SK-N-SH (cell line): ENCODE measurements around the gene ANKS1B. TPM values are rescaled to one million over a fixed set of nuclear protein-coding genes. Genes with fewer than 3 reads are reported as not detected.

ENCODE experiments used
- CTCF ChIA-PET: fragments of 300-600, 350-600 bp; formaldehyde crosslinking; extraction: SDS; loops from one replicate; lab custom pipeline; 2021; lab: Yijun Ruan, JAX
- POLR2A ChIA-PET: fragments of 350-600 bp; sonication (Branson Sonifier 250); formaldehyde crosslinking; extraction: SDS; loops from one replicate; lab custom pipeline; 2020; ENCODE audit warnings: antibody characterized with exemption, inconsistent platforms; lab: Yijun Ruan, JAX
- DNase-seq: peaks from one replicate; pipeline ENCODE4 v3.0.0; 2012
- H2AFZ ChIP-seq: fragments of 200-600 bp; sonication (generic); 2 replicates; pipeline ENCODE4 v1.8.1; 2016; ENCODE audit warnings: antibody characterized with exemption, mild to moderate bottlenecking, low read depth
- H3F3A ChIP-seq: fragments of 200-600 bp; sonication (generic); replicated peaks from 2 replicates; pipeline ENCODE3; 2016; ENCODE audit warnings: antibody characterized with exemption, mild to moderate bottlenecking; ENCODE audit not compliant: insufficient read depth
- H3K27ac ChIP-seq, 2 experiments: fragments of 200-500 bp in 1 of 2; fragments of 200-600 bp in 1 of 2; sonication (Bioruptor generic) in 1 of 2; sonication (generic), shearing (Covaris generic) in 1 of 2; 2 replicates each; pipeline versions ENCODE4 v1.5.1 to v1.6.1; 2014 to 2016; ENCODE audit warnings: low read depth in 2 of 2, inconsistent platforms in 1 of 2, low read length in 1 of 2, mild to moderate bottlenecking in 1 of 2, mixed read lengths in 1 of 2
- H3K27me3 ChIP-seq: fragments of 200-600 bp; sonication (generic), shearing (Covaris generic); 2 replicates; pipeline ENCODE4 v1.6.1; 2016; ENCODE audit warnings: mixed run types; ENCODE audit not compliant: insufficient read depth
- H3K36me3 ChIP-seq, 2 experiments: fragments of 200-500 bp in 1 of 2; fragments of 200-600 bp in 1 of 2; sonication (Bioruptor generic) in 1 of 2; sonication (generic) in 1 of 2; replicated peaks in 1 of 2; 2 replicates each; pipeline versions ENCODE3 to v1.5.1; 2014 to 2016; ENCODE audit warnings: low read length in 1 of 2, mild to moderate bottlenecking in 1 of 2; ENCODE audit not compliant: insufficient read depth in 2 of 2, control insufficient read depth in 1 of 2
- H3K4me1 ChIP-seq, 2 experiments: fragments of 200-500 bp in 1 of 2; fragments of 200-600 bp in 1 of 2; sonication (Bioruptor generic) in 1 of 2; sonication (generic), shearing (Covaris generic) in 1 of 2; 2 replicates each; pipeline versions ENCODE4 v1.5.1 to v1.6.1; 2014 to 2016; ENCODE audit warnings: low read depth in 1 of 2, low read length in 1 of 2, mixed run types in 1 of 2; ENCODE audit not compliant: insufficient read depth in 2 of 2, control insufficient read depth in 1 of 2
- H3K4me2 ChIP-seq: fragments of 200-600 bp; sonication (generic), shearing (Covaris generic); 2 replicates; pipeline ENCODE4 v1.6.1; 2017; ENCODE audit warnings: mixed run types
- H3K4me3 ChIP-seq, 2 experiments: fragments of 200-500 bp in 1 of 2; fragments of 200-600 bp in 1 of 2; sonication (Bioruptor generic) in 1 of 2; sonication (generic), shearing (Covaris generic) in 1 of 2; 2 replicates each; pipeline versions ENCODE4 v1.5.1 to v1.8.1; 2014 to 2016; ENCODE audit warnings: low read depth in 2 of 2, inconsistent platforms in 1 of 2, low read length in 1 of 2, mild to moderate bottlenecking in 1 of 2, mixed read lengths in 1 of 2, moderate library complexity in 1 of 2
- H3K79me2 ChIP-seq: fragments of 200-600 bp; sonication (generic); 2 replicates; pipeline ENCODE4 v1.8.1; 2017; ENCODE audit warnings: mild to moderate bottlenecking; ENCODE audit not compliant: insufficient read depth
- H3K9ac ChIP-seq: fragments of 200-600 bp; sonication (generic); 2 replicates; pipeline ENCODE4 v1.6.1; 2017; ENCODE audit warnings: mixed run types
- H3K9me2 ChIP-seq: fragments of 200-600 bp; sonication (generic); 2 replicates; pipeline ENCODE4 v1.6.1; 2017; ENCODE audit warnings: mixed run types
- H3K9me3 ChIP-seq: fragments of 200-600 bp; sonication (generic); 2 replicates; pipeline ENCODE4 v1.6.1; 2017; ENCODE audit warnings: mixed run types, mild to moderate bottlenecking, moderate library complexity
- H4K20me1 ChIP-seq: fragments of 200-600 bp; sonication (generic); 2 replicates; pipeline ENCODE4 v1.6.1; 2017; ENCODE audit warnings: mild to moderate bottlenecking, mixed run types; ENCODE audit not compliant: insufficient read depth
- EP300 ChIP-seq, 2 experiments: IDR thresholded peaks; 2 replicates each; pipeline versions ENCODE4 v1.4.0 to v1.6.1; 2012; ENCODE audit warnings: borderline replicate concordance in 1 of 2, low read depth in 1 of 2, low read length in 1 of 2
- EZH2phosphoT487 ChIP-seq: fragments of 200-600 bp; sonication (generic); IDR thresholded peaks from 2 replicates; pipeline ENCODE4 v1.6.1; 2017; ENCODE audit warnings: low read depth, mixed run types, mild to moderate bottlenecking, antibody characterized with exemption, moderate library complexity, borderline replicate concordance
- FOSL2 ChIP-seq: IDR thresholded peaks from 2 replicates; pipeline ENCODE4 v1.4.0; 2012; ENCODE audit warnings: low read depth, mild to moderate bottlenecking, moderate library complexity, borderline replicate concordance
- FOXJ3 ChIP-seq: sonication (generic); formaldehyde crosslinking; IDR thresholded peaks from 2 replicates; pipeline ENCODE4 v1.5.1; 2020; ENCODE audit warnings: mild to moderate bottlenecking, missing genetic modification reagents
- FOXM1 ChIP-seq: IDR thresholded peaks from 2 replicates; pipeline ENCODE4 v1.4.0; 2012; ENCODE audit warnings: low read depth, mild to moderate bottlenecking
- JUND ChIP-seq: IDR thresholded peaks from 2 replicates; pipeline ENCODE4 v1.4.0; 2012
- MEF2A ChIP-seq: IDR thresholded peaks from 2 replicates; pipeline ENCODE4 v1.4.0; 2012; ENCODE audit warnings: low read depth, borderline replicate concordance
- RAD21 ChIP-seq: IDR thresholded peaks from 2 replicates; pipeline ENCODE4 v1.6.1; 2012; ENCODE audit warnings: mild to moderate bottlenecking, low read length
- RXRA ChIP-seq: IDR thresholded peaks from 2 replicates; pipeline ENCODE4 v1.4.0; 2012; ENCODE audit warnings: low read depth, mild to moderate bottlenecking, borderline replicate concordance
- SMC3 ChIP-seq: IDR thresholded peaks from 2 replicates; pipeline ENCODE4 v1.6.1; 2012; ENCODE audit warnings: low read depth, low read length, improper control_type of control experiment
- TAF1 ChIP-seq: IDR thresholded peaks from 2 replicates; pipeline ENCODE4 v1.6.1; 2012; ENCODE audit warnings: low read depth, mild to moderate bottlenecking, low read length, moderate library complexity, borderline replicate concordance
- YY1 ChIP-seq: IDR thresholded peaks from 2 replicates; pipeline ENCODE4 v1.4.0; 2012; ENCODE audit warnings: low read depth, mild to moderate bottlenecking
- ZBTB33 ChIP-seq: IDR thresholded peaks from 2 replicates; pipeline ENCODE4 v1.4.0; 2012; ENCODE audit warnings: low read depth, borderline replicate concordance
- WGBS: methylation state at CpG from one replicate; pipeline ENCODE4 v1.1.6; 2017; ENCODE audit warnings: low lambda C conversion rate; 5-methylcytosine and 5-hydroxymethylcytosine counted together
- polyA plus RNA-seq, 3 experiments: library from polyadenylated mRNA; depleted of rRNA; stranded (reverse); fragments of >200 nt; gene quantifications; 2 replicates each; pipeline ENCODE4 v1.2.3, GENCODE V29; 2012
- TF ChIP-seq, protein P1 (sequence below): IDR thresholded peaks from 2 replicates; pipeline ENCODE4 v1.6.1; 2012; ENCODE audit warnings: mild to moderate bottlenecking, low read depth, low read length, moderate library complexity
- TF ChIP-seq, protein P2 (sequence below): IDR thresholded peaks from 2 replicates; pipeline ENCODE4; 2012
- TF ChIP-seq, protein P3 (sequence below): IDR thresholded peaks from 2 replicates; pipeline ENCODE4 v1.4.0; 2012; ENCODE audit warnings: low read depth

The ANKS1B gene
- polyA plus RNA-seq, 1 of the 3 experiments (the other 2 are of a cell fraction) = 1.8 TPM

DNA sequence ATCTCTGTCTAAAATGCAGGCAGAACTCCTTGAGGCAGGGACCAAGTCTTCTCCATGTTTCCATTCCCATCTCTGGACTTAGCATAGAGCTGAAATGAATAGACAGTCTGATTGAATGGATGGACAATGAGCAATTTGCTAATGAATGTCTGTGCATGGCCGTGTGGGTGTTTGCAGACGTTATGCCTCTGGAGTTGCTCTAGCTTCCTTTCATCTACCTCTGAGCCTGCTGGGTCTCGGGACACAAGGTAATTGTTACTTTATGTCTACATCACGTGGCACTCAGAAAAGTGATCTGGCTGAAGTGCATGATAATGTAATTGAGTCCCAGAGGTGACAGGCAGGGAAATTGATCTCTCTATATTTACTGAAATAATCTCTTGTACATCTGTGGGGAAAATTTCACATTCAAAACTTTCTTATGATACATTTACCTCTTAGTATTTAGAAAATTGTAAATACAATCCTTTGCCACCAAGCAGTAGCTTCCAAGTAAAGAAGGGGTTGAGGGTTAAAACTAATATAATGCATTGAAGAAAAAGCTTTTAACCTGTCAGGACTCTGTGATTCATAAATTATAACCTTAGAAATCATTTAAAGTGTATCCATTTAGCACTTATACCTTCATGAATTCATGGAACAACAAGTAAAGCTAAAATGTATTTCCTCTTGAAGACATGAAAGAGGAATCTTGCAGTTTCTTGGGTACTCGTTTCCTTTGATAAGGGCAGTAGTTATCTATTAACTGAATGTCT is 915.6 kb downstream of the ANKS1B start:
- Histone ChIP-seq H2AFZ (no peak overlapping the region), H3K9me2 (no peaks in the 10 kb centered on the region)

DNA sequence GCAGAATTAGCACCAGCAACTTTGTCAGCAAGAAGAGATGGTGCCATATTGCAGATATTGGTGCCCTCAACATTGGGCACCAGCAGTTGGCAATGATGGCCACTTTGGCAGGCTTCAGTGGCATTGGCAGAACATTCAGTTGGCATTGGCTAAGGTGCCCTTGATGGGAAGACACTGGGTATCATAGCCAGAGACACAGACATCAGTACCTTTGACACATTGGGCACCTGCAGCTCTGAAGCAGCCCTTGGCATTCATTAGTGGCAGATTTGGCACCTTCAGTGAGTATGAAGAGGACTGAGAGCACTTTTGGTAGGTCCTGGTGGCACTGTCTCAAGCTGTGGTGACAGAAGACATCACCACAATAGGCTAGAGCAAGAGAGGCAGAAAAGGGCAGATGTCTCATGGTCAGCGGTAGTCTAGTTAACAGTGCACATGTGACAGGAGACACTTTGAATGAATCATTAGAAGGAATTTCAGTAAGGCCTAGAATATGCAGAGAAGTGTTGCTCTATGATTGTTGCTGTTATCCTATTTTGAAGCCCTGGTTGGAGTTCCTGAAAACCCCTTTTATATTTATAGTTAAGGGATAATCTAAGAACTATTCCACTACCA is 917.5 kb downstream of the ANKS1B start:
- ChIA-PET CTCF (interaction anchor here (0.9 kb wide), 1 partner anchor 9 kb away, joined by 3 read pairs; no protein-coding TSS in a partner anchor), POLR2A (no interaction called here)
- DNase-seq = no peak
- H3K27ac ChIP-seq = no peak overlapping the region
- H3K9me2 ChIP-seq = no peaks in the 10 kb centered on the region
- 65% methylated on average over 1 of the region's 1 CpG for WGBS
- H3K27me3 ChIP-seq = no peaks in the 10 kb centered on the region
- H3K4me2 ChIP-seq = no peak overlapping the region
- H4K20me1 ChIP-seq = no peaks in the 10 kb centered on the region
- no peaks in the 10 kb centered on the region for H3F3A ChIP-seq
- no peaks in the 10 kb centered on the region for H3K36me3 ChIP-seq
- H2AFZ ChIP-seq = no peak overlapping the region
- H3K4me3 ChIP-seq = no peak overlapping the region
- H3K79me2 ChIP-seq = no peaks in the 10 kb centered on the region
- H3K9ac ChIP-seq = no peak overlapping the region
- no peaks in the 10 kb centered on the region for H3K9me3 ChIP-seq
- no peaks in the 10 kb centered on the region for H3K4me1 ChIP-seq
- no peak for TF ChIP-seq TAF1
- TF ChIP-seq JUND = no peak
- no peak for TF ChIP-seq YY1
- TF ChIP-seq, protein P1, sequence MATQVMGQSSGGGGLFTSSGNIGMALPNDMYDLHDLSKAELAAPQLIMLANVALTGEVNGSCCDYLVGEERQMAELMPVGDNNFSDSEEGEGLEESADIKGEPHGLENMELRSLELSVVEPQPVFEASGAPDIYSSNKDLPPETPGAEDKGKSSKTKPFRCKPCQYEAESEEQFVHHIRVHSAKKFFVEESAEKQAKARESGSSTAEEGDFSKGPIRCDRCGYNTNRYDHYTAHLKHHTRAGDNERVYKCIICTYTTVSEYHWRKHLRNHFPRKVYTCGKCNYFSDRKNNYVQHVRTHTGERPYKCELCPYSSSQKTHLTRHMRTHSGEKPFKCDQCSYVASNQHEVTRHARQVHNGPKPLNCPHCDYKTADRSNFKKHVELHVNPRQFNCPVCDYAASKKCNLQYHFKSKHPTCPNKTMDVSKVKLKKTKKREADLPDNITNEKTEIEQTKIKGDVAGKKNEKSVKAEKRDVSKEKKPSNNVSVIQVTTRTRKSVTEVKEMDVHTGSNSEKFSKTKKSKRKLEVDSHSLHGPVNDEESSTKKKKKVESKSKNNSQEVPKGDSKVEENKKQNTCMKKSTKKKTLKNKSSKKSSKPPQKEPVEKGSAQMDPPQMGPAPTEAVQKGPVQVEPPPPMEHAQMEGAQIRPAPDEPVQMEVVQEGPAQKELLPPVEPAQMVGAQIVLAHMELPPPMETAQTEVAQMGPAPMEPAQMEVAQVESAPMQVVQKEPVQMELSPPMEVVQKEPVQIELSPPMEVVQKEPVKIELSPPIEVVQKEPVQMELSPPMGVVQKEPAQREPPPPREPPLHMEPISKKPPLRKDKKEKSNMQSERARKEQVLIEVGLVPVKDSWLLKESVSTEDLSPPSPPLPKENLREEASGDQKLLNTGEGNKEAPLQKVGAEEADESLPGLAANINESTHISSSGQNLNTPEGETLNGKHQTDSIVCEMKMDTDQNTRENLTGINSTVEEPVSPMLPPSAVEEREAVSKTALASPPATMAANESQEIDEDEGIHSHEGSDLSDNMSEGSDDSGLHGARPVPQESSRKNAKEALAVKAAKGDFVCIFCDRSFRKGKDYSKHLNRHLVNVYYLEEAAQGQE = no peak
- TF ChIP-seq, protein P2, sequence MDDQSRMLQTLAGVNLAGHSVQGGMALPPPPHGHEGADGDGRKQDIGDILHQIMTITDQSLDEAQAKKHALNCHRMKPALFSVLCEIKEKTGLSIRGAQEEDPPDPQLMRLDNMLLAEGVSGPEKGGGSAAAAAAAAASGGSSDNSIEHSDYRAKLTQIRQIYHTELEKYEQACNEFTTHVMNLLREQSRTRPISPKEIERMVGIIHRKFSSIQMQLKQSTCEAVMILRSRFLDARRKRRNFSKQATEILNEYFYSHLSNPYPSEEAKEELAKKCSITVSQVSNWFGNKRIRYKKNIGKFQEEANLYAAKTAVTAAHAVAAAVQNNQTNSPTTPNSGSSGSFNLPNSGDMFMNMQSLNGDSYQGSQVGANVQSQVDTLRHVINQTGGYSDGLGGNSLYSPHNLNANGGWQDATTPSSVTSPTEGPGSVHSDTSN = no peak
- no peak for TF ChIP-seq EP300 (IDR thresholded peaks at IDR 0.05; ENCODE audit: borderline replicate concordance in 1 of 2, low read depth in 1 of 2, low read length in 1 of 2)
- no peak for TF ChIP-seq SMC3
- no peak for TF ChIP-seq FOXJ3 (CRISPR knock-in tag)
- TF ChIP-seq RXRA = no peak
- TF ChIP-seq EZH2phosphoT487 = no peak
- no peak for TF ChIP-seq RAD21
- no peak for TF ChIP-seq FOSL2

More for the DNA sequence above, 915.6 kb downstream of the ANKS1B start:
- H3K27me3 ChIP-seq = no peaks in the 10 kb centered on the region
- CTCF ChIA-PET = interaction anchor here (0.7 to 1.3 kb wide), 2 partner anchors 13 to 27 kb away, joined by 3 read pairs; no protein-coding TSS in a partner anchor
- no peaks in the 10 kb centered on the region for H4K20me1 ChIP-seq
- no peaks in the 10 kb centered on the region for H3F3A ChIP-seq
- H3K79me2 ChIP-seq = no peaks in the 10 kb centered on the region
- 21% methylated on average over 5 of the region's 5 CpGs for WGBS
- no peak overlapping the region for H3K4me2 ChIP-seq
- no peak overlapping the region for H3K9ac ChIP-seq
- no peaks in the 10 kb centered on the region for H3K4me1 ChIP-seq
- no peak overlapping the region for H3K27ac ChIP-seq
- no peak overlapping the region for H3K4me3 ChIP-seq
- no peak for DNase-seq
- no peaks in the 10 kb centered on the region for H3K9me3 ChIP-seq
- H3K36me3 ChIP-seq = no peaks in the 10 kb centered on the region
- POLR2A ChIA-PET = no interaction called here
- TF ChIP-seq ZBTB33 = no peak
- no peak for TF ChIP-seq TAF1
- no peak for TF ChIP-seq FOXM1
- no peak for TF ChIP-seq MEF2A
- TF ChIP-seq, protein P3, sequence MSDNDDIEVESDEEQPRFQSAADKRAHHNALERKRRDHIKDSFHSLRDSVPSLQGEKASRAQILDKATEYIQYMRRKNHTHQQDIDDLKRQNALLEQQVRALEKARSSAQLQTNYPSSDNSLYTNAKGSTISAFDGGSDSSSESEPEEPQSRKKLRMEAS = no peak
- no peak for TF ChIP-seq JUND
